ENCODE measurements around the gene EYA2.

- TF ChIP-seq CTCF (IDR thresholded peaks at IDR 0.05) (no peak), POLR2AphosphoS5 (IDR thresholded peaks at IDR 0.05) (no peak), POLR2A (IDR thresholded peaks at IDR 0.05) (no peak)
Measured at GRCh38 chr20:47216819-47217410, 322.3 kb downstream of the EYA2 start.

Measured in prostate gland (tissue), 2 donors.